C4-2B (cell line): ENCODE measurements around the gene PIP4K2C.
"Not testable (repeated sequence)": the region's sequence is repeated elsewhere in the genome, so short reads cannot be mapped to it uniquely, and the experiment has no call there.

ENCODE experiments used
- H3K27ac ChIP-seq: fragments of 450-650 bp; 2 replicates; pipeline ENCODE4 v1.5.1; 2017
- ZFX ChIP-seq: fragments of 450-650 bp; IDR thresholded peaks from 2 replicates; pipeline ENCODE4 v1.6.1; 2017
- TF ChIP-seq, protein P1 (sequence below): fragments of 450-650 bp; conservative IDR thresholded peaks from 2 replicates; pipeline ENCODE4 v1.5.1; 2017; ENCODE audit warnings: mild to moderate bottlenecking

Gene PIP4K2C

DNA sequence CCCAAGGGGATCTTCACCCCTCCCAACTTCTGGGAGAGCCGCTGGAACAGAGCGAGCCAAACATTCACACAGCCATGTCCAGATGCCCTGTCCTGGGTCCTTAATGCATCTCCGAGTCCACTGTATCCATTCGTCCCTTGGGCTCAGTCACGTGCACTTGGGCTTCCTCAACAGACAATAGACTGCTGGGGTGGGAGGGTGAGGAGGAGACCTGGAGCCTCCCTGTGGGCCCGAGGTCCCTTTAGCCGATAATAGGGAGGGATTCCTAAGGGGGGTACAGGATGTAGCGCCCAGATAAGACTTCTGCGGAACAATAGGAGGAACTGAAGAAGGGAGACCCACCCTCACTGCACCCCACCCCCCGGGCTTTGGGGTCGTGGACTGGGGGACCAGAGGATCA lies 26.9 kb downstream of the PIP4K2C start:
- no peak overlapping the region for H3K27ac ChIP-seq
- TF ChIP-seq, protein P1, sequence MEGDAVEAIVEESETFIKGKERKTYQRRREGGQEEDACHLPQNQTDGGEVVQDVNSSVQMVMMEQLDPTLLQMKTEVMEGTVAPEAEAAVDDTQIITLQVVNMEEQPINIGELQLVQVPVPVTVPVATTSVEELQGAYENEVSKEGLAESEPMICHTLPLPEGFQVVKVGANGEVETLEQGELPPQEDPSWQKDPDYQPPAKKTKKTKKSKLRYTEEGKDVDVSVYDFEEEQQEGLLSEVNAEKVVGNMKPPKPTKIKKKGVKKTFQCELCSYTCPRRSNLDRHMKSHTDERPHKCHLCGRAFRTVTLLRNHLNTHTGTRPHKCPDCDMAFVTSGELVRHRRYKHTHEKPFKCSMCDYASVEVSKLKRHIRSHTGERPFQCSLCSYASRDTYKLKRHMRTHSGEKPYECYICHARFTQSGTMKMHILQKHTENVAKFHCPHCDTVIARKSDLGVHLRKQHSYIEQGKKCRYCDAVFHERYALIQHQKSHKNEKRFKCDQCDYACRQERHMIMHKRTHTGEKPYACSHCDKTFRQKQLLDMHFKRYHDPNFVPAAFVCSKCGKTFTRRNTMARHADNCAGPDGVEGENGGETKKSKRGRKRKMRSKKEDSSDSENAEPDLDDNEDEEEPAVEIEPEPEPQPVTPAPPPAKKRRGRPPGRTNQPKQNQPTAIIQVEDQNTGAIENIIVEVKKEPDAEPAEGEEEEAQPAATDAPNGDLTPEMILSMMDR: no peak
- TF ChIP-seq ZFX: no peak

DNA sequence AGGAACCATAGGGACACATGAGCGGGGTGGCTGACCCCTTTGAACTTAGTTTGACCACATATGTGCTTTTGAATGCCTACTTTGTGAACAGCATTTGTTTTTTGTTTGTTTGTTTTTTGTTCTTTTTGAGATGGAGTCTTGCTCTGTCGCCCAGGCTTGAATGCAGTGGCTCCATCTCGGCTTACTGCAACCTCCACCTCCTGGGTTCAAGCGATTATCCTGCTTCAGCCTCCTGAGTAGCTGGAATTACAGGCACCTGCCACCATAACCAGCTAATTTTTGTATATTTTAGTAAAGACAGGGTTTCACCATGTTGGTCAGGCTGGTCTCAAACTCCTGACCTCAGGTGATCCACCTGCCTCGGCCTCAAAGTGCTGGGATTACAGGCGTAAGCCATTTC lies 27.4 kb downstream of the PIP4K2C start:
- not testable (repeated sequence) for H3K27ac ChIP-seq

DNA sequence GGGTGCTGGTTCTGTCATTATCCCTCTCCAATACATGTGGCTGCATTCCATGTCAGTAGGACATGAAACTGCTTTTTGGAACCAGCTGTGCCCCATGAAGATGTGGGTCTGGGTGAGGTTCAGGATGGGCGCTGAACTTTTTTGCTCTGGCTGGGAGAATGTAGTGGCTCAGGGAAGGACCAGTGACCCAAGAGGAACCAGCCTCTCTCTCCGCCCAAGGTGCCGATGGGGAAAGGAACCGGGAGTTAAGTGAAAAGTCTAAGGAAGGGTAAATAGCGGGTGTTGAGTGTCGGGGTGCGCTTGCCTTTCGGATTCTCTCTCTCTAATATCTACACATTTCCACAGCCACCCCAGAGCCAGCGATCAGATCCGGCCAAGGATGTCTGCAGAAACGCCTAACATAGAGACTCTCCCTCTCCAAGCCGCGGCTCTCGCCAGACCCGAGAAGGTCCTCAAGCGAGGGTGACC lies 28.0 kb downstream of the PIP4K2C start:
- no peak for TF ChIP-seq ZFX
- TF ChIP-seq, protein P1: no peak
- H3K27ac ChIP-seq: no peak overlapping the region

DNA sequence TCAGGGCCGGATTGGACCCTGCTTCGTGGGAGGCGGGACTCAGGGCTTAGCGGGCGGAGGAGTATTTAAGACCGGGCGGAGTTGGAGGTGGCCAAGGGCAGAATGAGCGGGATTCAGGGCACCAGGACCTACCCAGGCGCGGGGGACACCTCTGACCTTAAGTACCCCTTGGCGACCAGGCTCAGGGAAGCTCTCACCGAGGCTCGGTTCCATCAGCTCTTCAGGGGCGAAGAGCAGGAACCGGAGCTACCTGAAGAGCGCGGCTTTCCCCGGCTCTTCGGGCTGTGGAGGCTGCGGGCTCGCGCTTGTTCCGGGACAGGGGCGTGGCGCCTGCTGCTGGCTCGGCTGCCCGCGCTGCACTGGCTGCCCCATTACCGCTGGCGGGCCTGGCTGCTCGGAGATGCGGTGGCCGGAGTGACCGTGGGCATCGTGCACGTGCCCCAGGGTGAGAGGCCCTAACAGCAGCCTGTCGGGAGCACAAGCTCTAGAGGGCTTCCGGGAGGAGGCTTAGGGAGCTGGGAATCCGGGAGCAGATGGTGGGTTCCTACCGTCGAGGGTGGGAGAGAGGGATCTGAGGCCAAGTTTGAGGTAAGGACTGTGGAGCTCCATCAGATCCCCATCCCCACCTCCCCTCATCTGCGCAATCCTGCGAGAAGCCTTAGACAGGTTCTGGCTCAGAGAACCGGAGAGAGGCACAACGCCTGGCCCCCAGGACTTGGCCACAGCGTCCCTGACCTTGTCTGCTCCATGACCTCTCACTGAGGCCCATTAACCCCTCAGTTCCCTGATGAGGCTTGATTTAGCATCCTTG lies 28.6 kb downstream of the PIP4K2C start:
- no peak overlapping the region for H3K27ac ChIP-seq
- TF ChIP-seq ZFX: no peak
- TF ChIP-seq, protein P1: no peak

DNA sequence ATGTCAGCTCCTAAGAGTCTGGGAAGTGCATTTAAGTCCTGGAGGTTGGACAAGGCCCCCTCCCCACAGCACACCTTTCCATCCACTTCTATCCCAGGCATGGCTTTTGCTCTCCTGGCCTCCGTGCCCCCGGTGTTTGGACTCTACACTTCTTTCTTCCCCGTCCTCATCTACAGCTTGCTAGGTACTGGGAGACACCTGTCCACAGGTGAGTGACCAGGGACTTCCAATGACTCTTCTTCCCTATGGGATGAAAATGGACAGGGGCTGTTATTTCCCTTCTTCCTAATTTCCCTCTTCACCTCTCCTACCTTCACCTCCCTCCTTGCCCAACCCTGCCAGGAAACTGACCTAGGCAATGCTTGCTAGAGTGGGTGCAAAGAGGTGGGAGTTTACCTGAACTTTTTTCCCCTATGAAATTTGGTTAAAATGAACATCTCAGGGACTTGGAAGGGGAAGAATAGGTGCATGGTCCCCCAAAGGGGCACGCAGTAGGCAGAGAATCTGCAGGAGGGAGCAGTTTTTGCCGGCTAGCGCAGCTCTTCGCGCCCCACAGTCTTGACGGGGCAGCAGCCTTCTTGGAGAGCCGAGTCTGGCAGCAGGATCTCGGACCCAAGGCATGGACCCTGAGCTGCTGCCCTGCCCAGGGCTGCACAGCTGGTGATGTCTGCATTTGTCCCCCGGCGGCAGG lies 29.4 kb downstream of the PIP4K2C start:
- TF ChIP-seq, protein P1: no peak
- no peak for TF ChIP-seq ZFX
- H3K27ac ChIP-seq: no peak overlapping the region

DNA sequence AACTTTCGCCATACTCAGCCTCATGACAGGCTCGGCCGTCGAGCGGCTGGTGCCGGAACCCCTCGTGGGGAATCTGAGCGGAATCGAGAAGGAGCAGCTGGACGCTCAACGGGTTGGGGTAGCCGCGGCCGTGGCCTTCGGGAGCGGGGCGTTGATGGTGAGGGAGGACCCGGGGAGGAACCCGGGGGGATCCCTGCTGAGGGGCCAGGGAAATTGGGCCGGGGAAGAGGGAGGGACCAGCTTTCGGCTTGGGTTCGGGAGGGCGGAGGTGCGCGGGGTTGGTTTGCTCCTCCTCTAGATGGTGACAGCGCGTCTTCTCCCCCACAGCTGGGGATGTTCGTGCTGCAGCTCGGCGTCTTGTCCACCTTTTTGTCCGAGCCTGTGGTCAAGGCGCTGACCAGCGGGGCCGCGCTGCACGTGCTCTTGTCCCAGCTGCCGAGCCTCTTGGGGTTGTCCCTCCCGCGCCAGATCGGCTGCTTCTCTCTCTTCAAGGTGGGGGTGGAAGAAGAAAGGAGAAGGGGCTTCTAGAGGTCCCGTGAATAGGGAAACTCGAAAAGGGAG lies 30.0 kb downstream of the PIP4K2C start:
- H3K27ac ChIP-seq: no peak overlapping the region
- TF ChIP-seq, protein P1: no peak
- TF ChIP-seq ZFX: no peak

DNA sequence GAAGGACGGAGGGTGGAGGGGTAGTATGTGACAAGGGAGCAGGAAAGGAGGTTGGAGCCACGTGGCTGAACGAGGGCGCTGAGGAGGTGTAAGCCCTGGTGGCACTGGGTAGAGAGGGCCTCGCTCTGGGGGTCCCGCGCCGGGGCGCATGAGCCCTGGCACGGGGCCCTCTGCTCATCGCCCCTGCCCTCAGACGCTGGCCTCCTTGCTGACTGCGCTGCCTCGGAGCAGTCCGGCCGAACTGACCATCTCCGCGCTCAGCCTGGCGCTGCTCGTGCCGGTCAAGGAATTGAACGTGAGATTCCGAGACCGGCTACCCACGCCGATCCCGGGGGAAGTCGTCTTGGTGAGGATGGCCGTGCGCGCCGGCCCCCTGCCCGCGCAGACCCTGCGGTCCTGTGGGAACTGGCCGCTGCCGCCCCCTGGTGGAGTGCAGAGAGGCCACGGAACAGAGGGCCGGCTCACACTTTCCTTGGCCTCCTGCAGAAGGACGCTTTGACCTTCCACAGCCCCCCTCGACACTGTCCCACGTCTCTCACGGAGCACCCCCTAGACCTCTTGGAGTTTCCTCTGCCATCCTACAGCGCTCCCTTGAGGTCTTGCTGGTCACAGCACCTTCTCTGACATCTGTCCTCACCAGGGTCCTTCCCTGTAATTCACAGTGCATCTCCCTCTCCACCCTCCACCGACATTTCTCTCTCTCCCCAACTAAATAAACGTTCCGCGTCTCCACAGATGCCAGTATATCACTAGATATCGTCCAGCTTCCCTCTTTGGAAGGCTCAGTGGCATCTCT lies 30.7 kb downstream of the PIP4K2C start:
- no peak for TF ChIP-seq ZFX
- TF ChIP-seq, protein P1: peak; percentile 95
- H3K27ac ChIP-seq: no peak overlapping the region
